NCI-H2196 (cell line): ENCODE measurements around the gene PROM2.

Experiments used
- DNase-seq: peaks from one replicate; lab custom pipeline; 2025; ENCODE audit not compliant: unreplicated experiment; lab: John Stamatoyannopoulos, UW

PROM2 gene

DNA sequence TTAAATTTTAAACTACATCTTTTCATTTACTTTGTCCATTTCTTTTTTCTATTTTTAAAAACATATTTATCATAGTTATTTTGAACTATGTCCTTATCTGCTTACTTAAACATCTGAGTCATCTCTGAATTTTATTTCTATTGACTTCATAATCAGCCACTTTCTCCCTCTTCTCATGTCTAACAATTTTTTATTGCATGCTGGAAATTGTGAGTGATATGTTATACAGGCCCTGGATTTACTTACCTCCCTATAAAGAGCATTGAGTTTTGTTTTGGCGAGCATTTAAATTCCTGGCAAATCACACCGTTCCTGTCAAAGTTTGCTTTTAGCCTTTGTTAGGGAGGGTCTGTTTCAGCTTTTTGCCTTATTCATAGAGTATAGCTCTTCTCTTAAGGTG is 62.2 kb downstream of the PROM2 start:
- no peak for DNase-seq

- DNase-seq = no peak
These were observed 63.6 kb downstream of the PROM2 start for GRCh38 chr2:95337829-95338228.
